Activated CD8-positive, alpha-beta memory T cell treated with anti-CD3 and anti-CD28 coated beads, Interleukin-2, amount 50 U/mL, for 24 hours (primary cell): ENCODE data around the gene SLC2A6.

Source experiments
- DNase-seq: peaks from one replicate; pipeline ENCODE4 v3.0.0-alpha.2; 2020; ENCODE audit errors: extremely low read depth

Gene SLC2A6

GRCh38 chr9:133477992-133478850, 678 bp downstream of the SLC2A6 start:
- no peak for DNase-seq

DNA sequence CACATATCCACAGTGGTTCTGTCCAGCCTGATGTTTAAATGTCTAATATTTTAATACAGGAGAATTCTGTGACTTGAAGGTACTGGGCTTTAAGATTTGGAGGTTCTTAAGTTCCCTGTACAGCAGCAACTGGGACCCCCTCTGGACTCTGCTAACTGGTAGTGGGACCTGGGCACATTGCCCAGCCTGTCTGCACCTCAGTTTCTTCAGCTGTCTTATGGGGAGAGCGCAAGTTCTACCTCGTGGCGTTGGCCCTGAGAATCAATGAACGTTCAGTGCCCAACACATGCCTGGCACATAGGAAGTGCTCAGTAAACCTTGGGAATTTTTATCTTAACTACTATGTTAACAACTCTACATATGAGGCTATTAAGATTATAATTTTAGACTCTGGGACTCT, 1.4 kb downstream of the SLC2A6 start:
- no peak for DNase-seq

GRCh38 chr9:133476941-133477340, 2.0 kb downstream of the SLC2A6 start:
- DNase-seq, result no peak

- no peak for DNase-seq
Measured at GRCh38 chr9:133476036-133476931, 2.6 kb downstream of the SLC2A6 start.

- DNase-seq, result no peak
Measured at GRCh38 chr9:133475292-133476012, 3.4 kb downstream of the SLC2A6 start.

DNA sequence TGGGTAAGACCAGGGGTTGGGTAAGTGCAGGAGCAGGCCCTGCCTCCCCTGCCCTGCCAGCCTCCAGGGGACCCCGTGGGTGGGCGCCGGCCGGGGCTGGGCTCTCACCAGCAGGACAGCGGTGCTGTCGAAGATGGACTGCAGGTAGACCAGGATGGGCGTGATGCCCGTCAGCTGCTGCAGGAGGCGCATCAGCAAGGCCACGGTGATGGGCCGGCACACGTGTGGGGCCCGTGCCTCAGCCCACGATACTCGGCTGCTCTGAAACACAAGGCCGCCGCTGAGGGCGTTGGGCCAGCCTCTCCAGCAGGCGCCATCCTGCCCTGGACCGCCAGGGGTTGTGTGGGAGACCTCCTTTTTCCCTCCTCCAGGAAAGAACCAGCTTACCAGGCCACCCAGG, 4.0 kb downstream of the SLC2A6 start:
- no peak for DNase-seq

DNA sequence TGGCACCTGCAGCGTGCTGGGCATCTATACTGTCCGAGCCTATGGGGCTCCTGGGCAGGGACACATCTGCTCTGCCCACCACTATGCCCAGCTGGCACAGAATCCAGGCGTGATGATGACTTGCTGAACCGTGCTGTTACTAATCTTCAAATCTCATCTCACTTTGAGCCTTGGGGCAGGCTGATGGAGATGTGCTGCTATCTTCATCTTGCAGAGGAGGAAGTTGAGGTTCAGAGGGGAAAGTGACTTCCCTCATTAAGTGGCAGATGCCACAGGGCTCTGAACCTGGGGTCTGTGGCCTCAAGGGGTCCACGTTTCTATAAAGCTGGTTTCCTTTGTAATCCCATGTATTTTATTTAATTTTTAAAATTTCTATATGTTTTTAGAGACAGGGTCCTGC, 4.7 kb downstream of the SLC2A6 start:
- DNase-seq, result no peak

DNA sequence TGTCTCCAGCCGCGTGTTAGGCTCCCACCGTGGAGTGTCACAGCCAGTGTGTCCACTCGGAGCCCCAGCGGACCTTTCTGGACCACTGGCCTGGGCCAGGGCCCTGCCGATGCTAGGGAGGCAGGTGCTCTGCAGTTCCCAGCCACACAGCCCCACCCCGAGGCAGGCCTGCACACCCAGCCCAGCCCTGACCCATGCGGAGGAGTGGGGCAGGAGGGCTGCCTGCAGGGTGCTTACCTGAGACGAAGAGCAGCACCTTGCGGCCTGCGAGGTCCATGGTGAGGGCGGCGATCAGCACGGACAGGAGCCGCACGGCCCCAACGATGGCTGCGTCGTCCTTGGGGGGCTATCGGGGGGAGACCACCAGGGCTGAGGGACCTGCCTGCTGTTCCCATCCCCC, 5.2 kb downstream of the SLC2A6 start:
- DNase-seq, result no peak

DNA sequence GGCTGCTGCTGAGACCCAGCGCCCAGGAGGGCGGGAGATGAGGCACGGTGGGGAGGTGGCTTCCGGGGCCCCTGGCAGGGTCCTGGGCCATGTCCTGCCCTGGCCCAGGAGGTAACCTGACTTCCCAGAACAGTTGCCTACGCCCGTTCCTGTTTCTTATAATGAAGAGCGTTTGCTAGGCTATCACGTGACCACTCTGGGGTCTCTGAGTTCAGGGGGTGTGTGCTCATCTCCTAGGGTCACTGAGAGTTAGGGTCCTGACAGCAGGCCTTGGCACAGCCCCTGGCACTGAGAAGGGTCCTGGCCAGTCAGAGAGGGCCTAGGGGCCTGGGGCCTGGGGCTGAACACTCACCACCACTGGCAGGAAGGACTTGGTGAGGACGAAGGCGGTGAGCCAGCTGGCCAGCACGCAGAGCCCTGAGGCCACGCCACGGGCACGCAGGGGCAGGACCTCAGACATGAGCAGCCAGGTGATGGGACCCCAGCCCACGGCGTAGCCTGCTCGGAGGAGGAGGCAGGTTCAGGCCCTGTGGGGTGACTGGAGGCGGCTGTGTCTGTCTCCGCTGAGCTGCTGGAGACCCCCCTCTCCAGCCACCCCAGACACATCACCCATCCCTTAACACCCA, 6.0 kb downstream of the SLC2A6 start:
- no peak for DNase-seq

DNA sequence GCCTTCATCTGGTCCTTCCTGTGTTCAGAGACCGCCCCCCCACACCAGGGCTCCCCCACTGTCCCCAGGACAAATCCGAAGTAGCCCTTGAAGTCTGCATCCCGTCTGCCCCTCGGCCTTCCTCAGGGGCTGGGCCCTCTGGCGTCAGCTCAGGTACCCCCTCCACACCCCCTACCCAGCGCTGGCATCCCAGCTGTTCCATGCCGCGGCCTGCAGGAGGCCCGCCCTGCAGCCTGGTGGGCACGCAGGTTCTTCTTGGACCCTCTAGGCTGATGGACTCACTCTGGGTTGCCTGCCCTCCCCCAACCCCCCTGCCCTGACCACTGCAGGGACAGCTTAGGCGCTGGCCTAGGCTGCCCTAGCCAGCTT, 6.6 kb downstream of the SLC2A6 start:
- no peak for DNase-seq

DNA sequence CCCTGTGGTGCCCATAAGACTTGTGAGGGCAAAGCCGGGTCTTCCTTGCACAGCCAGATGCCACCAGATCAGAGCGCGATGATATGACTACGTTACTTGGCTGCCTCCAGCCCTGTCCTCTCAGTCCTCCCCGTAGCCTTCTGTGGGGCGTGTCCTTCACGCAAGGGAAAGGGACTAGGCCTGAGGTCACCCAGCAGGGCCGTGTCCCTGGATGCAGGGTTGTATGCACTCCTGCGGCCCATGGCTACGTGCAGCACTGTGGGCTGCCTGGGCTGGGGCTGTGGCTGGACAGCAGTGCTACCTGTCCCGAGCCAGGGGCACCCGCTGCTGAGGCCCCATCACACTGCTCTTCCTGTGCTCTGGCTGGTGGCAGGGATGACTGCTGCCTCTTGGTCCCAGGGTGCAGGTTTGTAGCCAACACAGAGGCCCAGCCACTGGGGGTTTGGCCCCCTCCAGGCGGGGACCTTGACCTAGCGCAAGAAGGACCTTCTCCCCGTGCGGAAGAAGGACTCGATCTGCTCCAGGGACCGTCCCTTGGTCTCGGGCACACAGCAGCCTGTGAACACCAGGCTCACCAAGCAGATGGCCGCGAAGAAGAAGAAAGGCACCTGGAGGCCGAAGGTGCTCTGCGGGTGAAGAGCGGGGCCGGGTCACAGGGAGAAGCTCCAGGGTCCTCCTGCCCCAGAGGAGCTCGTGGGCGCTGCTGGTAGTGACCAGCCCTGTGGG, 7.2 kb downstream of the SLC2A6 start:
- DNase-seq, result no peak

DNA sequence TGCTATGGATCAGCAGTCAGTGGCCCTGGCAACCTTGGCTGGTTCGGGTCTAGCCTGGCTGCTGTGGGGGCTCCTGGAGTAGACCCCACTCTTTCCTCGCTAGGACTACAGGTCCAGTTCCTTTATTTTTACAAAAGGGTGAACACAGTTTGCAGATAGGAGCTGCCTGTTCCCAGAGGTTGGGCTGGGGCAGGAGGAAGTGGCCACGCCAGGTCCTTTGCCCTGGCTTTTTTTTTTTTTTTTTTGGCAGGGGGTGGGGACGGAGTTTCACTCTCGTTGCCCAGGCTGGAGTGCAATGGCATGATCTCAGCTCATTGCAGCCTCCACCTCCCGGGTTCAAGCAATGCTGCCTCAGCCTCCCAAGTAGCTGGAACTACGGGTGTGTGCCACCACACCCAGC, 7.9 kb downstream of the SLC2A6 start:
- no peak for DNase-seq

GRCh38 chr9:133470427-133470924, 8.4 kb downstream of the SLC2A6 start:
- DNase-seq, result no peak

- DNase-seq, result no peak
Measured at GRCh38 chr9:133468777-133469421, 10.0 kb downstream of the SLC2A6 start.

GRCh38 chr9:133468374-133468773, 10.5 kb downstream of the SLC2A6 start:
- no peak for DNase-seq

DNA sequence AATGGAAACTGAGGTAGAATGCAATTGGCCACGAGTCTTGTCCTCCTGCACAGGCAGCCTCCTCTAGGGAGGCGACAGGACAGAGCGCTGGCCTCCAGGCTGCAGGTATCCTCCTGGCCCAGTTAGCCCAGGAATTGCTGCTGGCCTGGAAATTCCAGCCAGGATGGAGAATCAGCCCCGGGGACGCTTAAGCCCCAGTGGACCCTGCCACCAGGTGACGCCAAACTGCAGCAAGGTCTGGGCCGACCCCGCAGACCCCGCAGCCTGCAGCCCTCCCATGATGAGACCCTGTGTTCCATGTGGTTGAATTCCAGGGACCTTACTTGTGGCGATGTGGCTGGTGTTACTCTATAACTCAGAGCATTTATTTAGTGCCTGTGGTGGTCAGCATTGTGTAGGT, 11.8 kb downstream of the SLC2A6 start:
- no peak for DNase-seq

GRCh38 chr9:133465984-133466383, 12.9 kb downstream of the SLC2A6 start:
- DNase-seq, result no peak

DNA sequence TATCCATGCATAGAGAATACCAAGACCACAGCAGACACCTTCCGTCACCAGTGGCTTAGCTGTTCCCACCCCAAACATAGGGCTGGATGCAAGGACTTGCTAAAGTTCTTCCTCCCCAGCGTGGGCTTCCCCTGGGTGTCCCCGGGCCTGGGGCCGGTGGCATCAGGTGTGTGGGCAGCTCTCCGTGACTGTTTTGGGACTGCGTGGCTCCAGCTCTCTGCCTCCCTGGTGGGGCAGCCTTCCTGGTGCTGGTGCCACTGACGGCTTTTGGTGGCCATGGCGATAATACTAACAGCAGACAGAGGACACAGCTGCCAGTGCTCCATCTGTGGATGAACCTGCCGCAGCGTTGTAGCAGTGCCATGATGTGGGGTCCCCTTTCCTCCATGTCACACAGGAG, 14.3 kb downstream of the SLC2A6 start:
- DNase-seq, result no peak

DNA sequence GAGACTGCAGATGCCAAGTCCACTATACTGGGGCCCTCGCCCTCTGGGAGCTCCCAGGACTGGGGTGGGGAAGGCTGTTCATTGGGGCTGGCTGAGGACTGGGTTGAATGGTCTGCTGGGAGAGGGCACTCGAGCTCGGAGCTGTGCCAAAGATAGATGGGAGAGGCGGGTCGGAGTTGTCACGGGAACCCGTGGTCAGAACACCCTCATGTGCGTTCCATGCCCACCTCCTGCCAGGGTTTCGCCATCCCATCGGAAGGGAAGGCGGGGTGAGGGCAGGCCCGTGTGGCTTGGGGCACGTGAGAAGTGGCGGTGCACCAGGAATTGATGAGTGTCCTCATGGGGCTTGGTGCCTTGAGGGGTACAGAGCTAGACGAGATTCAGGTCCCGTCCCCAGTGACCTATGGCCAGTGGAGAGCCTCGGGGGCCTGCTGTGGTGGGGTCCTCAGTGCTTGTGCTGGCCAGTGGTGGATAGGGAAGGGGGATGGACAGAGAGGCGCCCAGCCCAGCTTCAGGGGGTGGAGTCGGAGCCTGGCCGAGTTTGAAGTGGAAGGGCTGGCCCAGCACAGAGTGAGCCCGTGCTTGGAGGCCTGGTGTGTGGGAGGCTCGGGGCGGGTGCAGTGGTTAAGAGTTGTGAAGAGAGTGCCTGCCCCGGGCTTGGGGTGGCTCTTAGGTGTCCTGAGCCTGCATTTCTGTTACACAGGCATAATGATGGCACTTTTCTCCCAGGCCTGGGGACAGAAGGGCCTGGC, 14.9 kb downstream of the SLC2A6 start:
- no peak for DNase-seq
